Measurements from ENCODE around the gene CLEC2L.

CLEC2L gene

GRCh38 chr7:139575338-139575680 is 51.8 kb downstream of the CLEC2L start:
- no peak for DNase-seq (ENCODE audit: low spot score)

DNA sequence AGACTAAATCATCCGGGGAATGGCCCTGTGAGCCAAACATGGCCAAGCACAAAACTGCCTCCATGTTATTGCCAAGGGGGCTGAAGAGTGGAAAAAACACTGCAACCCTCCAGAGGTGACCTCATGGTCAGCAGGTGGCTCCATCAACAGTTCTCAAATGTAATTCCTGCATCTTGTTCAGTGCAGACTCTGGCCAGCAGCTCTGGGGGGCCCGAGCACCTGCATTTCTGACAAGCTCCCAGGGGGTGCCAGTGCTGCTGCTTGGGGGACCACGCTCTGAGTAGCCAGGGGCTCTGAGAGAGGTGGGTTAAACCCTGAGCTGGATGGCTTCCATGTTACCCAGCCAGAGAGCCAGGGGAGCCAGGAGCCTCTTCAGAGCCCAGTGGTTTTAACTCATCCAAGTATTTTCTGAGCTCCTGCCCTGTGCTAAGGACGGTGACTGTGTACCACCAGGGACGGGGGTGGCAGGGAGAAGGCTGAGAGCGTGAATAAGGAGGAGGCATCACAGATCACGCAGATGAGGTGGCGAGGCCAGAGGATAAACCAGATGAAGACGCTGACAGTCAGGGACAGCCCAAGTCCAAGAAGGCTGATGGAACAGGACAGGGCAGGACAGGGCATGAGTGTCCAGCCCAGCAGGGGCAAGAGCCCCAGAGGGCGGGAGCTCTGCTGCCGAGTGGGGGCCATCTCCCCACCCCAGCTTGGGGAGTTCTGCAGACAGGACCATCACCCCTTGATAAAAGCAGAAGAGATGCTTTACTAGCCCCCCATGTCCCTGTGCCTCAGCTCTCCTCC is 52.9 kb downstream of the CLEC2L start:
- DNase-seq (ENCODE audit: low spot score): no peak

GRCh38 chr7:139580435-139580834 is 57.0 kb downstream of the CLEC2L start:
- DNase-seq (ENCODE audit: low spot score): no peak

- no peak for DNase-seq (ENCODE audit: low spot score)
Measured at GRCh38 chr7:139582130-139582650, 58.7 kb downstream of the CLEC2L start.

DNA sequence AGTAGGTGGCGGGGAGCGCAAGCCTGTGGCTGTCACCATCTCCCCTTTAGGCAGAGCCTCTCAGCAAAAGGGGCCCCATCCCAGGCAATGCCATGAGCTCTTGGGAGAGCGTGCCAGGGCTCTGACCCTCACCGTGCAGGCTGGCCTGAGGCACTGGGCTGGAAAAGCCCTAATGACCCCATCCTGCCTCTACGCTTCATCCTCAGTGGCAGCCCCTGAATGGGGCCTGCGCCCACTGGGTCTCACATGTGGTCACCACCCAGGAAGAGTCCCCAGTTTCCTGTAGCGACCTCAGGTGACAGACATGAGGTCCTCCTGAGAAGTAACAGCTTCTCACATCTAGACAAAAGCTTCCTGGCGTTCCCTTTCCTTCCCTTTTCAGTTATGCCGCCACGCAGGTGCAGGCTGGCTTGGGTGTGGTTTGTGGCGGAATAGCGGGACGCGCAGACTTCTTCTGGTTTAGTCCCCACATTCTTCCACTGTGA is 59.2 kb downstream of the CLEC2L start:
- DNase-seq (ENCODE audit: low spot score): no peak

DNA sequence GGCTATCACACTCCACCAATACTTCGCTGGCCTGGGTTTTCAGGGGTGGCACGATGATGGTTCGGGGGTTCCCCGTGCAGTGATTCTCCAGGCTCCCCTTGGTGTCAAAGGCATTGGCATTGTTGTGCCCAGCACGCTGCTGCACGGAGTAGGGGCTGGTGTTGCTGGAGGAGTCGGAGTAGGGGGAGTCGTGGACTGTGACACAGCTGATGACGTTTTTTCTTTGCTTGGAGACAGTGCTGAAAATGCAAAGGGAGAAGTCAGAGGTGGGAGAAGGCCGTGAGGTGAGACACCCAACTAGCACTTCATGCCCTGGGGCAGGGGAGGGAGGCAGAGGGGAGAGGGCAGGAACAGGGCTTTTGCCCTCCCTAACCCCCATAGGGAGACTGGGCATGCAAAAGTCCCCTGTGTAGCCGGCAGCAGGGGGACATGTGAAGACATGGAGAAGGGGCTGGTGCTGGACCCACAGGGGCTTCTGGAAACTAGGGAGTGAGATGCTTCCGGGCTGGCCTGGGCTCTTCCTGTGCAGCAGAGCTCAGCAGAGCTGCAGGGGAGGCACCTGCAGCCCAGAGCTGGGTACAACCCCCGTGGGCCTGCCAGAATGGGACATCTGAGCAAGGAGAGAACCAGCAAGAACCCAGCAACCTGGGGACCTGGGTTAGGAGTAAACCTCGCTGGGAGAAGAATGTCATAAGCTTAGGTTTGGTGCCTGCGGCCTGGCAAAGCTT is 60.5 kb downstream of the CLEC2L start:
- DNase-seq (ENCODE audit: low spot score): no peak

- DNase-seq (ENCODE audit: low spot score): no peak
Measured at GRCh38 chr7:139585042-139585441, 61.6 kb downstream of the CLEC2L start.

DNA sequence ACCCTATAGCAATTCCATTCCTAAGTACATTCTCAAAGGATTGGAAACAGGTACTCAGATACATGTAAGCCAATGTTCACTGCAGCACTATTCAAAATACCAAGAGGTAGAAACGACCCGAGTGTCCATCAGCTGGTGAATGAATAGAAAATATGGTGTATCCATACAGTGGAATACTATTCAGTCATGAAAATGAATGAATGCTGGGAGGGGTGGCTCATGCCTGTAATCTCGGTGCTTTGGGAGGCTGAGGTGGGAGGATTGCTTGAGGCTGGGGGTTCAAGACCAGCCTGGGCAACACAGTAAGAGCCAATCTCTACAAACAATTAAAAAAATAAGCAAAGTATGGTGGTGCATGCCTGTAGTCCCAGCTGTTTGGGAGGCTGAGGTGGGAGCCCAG is 62.8 kb downstream of the CLEC2L start:
- DNase-seq (ENCODE audit: low spot score): no peak

- no peak for DNase-seq (ENCODE audit: low spot score)
Measured at GRCh38 chr7:139587535-139587934, 64.0 kb downstream of the CLEC2L start.

DNA sequence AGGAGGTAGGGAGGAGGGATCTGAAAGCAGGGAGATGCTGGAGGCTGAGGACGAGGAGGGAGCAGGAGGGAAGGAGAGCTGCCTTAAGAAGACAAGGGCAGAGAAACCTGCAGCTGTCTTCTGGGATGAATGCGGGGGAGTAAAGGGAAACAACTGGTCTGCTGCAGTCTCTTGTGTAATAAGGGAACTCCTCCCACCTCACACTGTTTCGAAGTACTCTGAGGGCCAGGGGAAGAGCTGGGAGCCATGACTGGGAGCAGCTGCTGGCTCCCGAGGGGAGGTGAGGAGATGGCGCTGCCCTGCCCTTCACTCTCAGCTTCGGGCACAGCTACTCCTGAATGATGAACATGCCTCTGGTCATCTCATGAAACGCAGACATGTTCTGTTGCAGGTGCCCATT is 65.1 kb downstream of the CLEC2L start:
- no peak for DNase-seq (ENCODE audit: low spot score)

- no peak for DNase-seq (ENCODE audit: low spot score)
Measured at GRCh38 chr7:139589474-139589873, 66.0 kb downstream of the CLEC2L start.

DNA sequence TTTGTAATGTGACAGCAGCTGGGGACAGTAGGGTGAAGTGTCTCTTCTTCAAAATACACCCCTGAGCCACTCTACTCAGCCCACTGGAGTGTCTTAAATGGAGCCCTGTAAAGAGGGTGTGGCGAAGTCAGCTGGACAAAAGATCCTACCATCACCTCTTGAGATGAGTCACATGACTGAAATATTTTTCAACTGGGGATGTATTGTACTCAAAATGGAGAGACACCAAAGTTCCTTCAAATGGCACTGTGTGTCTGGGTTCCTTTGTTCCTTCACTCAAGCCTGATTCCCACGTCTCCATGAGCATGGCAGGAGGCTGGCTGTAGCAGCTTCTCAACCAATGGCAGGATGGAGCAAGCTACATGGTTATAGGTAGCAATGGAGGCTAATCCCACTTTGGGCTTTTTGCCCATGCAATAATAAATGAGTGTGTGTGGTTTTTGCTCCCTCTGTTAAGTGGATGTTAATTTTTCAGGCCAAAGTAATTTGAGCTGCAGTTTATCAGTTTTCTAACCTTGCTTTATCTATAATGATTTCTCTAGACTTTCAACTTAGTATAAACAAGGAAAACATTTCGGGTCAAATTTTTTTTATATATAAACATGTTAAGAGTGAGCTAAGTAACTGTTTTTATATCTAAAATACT is 68.2 kb downstream of the CLEC2L start:
- peak; percentile 30 for DNase-seq (ENCODE audit: low spot score)

DNA sequence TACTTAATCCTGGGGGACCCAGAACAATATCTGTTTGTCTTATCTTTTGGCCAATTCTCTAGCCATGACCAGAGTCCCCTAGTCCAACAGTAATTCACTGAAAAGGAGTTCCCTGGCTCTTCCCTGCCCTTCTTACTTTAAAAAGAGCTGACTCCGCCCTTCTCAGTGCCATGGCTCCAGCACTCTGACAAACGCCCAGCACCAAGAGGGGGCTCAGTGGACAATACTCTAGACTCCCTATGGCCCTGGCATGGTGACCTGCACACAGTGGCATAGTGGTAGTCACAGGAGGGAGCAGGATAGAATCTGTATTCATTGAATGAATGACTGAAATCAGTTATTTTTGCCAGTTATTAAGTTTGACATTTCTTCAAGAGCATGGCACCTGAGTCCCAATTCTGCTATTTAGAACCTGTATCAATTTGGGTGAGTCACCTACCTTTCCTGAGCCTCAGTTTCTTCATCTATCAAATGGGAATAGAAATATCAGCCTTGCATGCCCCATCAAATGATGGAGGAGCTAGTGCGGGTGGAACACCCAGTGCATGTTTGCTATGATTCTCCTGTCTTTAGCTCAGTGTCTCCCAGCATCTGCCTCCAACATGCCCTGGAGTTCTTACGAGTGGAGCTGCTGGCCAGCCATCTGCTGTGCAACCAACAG is 69.4 kb downstream of the CLEC2L start:
- no peak for DNase-seq (ENCODE audit: low spot score)

GRCh38 chr7:139594090-139594489 is 70.6 kb downstream of the CLEC2L start:
- DNase-seq (ENCODE audit: low spot score): no peak
